ENCODE results near the gene ZBTB5.

- TF ChIP-seq SP1 (IDR thresholded peaks at IDR 0.05) (no peak), FOXA1 (IDR thresholded peaks at IDR 0.05) (no peak), FOXM1 (IDR thresholded peaks at IDR 0.05; ENCODE audit: borderline replicate concordance) (no peak), SUZ12 (IDR thresholded peaks at IDR 0.05) (no peak), FOXK2 (IDR thresholded peaks at IDR 0.05) (no peak), TARDBP (IDR thresholded peaks at IDR 0.05) (no peak), ELF4 (IDR thresholded peaks at IDR 0.05) (no peak), CTBP1 (IDR thresholded peaks at IDR 0.05; ENCODE audit: borderline replicate concordance) (no peak)
Observed at GRCh38 chr9:37428345-37428744, 36.9 kb downstream of the ZBTB5 start.
